NCI-H1694 treated with DMSO at 0.1 percent for 48 hours (cell line): ENCODE results near the gene GYS1.
A peak's percentile ranks its signal among the peaks of the same experiment; 100 is the strongest.

Source experiments
- DNase-seq: peaks from one replicate; lab custom pipeline; 2025; lab: John Stamatoyannopoulos, UW

GYS1 gene

DNA sequence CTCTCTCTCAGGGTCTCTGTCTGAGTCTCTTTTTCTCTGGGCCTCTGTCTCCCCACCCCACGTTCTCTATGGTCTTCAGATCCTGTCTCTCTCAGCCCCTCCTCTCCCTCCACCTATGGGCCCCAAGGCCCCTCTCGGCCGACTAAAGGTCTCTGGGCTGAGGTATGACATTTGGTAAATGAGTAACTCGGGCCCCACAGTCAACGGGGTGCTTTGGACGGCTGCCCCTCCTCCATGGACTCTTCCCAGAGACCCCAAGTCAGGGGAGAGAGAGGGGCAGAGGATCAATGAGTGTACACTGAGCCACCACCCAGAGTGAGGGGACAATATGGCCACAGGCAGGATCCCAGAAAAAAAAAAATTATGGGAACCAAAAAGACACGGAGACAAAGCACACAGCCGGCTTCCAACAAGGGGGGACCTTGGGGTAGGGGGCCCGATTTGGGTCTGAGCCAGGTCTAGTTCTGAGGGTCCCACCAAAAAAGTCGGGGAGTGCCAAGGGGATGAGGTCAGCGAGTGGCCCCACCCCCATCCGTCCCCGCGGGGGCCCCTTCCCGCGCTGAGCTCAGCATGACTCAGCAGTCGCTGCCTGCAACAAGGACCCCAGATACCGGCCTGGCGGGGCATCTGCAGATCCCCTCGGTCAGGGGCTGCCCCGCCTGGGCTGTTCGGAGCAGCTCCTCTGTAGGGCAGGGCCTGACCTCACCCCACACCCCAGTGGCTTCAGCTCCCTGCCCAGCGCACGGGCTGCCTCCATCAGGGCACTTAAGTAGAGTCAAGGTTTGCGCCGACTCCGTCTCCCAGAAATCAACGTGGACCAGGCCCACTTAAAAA lies 29.5 kb downstream of the GYS1 start:
- DNase-seq: no peak

DNA sequence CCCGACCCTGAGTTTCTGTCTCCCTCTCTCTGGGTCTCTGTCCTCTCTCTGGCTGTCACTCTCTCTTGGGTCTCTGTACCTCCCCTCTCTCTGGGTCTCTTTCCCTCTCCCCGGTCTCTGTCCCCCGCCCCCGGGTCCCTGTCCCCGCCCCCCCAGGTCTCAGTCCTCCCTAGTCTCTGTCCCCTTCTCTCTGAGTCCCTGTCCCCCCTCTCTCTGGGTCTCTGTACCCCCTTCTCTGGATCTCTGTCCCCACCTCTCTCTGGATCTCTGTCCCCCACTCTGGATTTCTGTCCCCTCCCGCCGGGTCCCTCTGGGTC lies 30.3 kb downstream of the GYS1 start:
- DNase-seq: no peak

DNA sequence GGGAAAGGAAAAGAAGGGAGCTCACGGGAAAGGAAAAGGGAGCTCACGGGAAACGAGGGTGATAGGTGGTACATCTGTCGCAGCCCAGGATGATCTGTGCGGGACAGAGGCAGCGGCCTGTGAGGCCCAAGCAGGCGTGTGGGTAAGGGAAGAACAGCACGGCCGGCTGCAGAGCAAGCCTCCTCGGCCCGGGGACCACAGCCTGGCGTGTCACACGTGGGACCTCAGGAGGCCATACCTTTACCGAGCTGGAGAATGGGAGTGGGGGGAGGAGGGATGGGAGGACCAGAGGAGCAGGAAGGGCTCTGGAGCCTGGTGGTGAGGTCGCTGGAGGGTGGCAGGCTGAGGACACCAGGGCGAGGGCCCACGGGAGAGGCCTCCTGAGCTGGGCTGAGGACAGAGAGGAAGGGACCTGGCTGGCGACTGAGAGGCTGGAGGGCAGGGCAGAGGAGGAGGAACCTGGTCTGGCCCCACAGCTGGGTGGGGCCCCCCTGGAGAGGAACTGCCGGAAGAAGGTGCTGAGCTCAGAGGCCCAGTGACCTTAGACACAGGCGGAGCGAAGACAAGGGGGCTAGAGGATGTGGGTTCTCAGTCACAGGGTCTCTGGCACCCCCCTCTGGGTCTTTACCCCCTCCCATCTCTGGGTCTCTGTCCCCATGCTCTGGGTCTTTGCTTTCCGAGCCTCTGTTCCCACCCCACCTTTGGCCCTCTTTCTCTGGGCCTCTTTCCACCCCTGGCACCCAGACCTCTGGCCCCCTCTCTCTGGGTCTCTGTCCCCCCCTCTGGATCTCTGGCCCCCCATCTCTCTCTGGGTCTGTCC lies 30.9 kb downstream of the GYS1 start:
- DNase-seq: no peak

DNA sequence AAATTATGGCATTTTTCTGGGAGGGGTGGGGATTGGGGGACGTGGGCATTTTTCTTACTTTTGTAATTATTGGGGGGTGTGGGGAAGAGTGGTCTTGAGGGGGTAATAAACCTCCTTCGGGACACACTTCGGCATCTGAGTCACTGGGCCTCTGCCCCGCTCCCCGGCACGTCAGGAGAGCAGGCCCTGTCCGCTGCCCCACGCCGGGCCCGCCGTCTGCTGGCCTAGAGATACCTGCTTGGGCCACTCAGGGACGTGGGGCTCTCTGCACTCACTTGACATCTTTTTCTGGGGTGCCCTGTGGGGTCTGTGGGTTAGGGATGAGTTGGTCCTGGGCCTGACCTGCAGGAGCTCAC lies 31.5 kb downstream of the GYS1 start:
- no peak for DNase-seq

DNA sequence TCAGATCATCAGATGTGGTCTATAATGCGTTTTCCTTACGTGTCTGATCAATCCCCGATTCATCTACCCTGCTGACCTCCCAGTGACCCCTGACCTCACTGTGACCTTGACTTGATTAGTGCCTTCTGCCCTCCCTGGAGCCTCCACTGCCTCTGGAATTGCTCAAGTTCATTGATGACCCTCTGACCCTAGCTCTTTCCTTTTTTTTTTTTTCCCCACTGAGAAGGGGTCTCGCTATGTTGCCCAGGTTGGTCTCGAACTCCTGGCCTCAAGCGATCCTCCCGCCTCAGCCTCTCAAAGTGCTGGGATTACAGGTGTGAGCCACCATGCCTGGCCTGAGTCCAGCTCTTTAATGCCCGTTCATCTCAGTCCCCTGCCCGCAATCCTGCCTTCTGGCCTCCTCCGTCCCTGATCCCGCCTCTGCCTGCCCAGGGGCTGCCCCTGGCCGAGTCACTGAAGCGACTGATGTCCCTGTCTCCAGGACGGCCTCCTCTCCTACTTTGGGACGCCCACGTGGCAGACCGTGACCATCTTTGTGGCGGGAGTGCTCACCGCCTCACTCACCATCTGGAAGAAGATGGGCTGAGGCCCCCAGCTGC lies 32.0 kb downstream of the GYS1 start:
- DNase-seq: no peak

DNA sequence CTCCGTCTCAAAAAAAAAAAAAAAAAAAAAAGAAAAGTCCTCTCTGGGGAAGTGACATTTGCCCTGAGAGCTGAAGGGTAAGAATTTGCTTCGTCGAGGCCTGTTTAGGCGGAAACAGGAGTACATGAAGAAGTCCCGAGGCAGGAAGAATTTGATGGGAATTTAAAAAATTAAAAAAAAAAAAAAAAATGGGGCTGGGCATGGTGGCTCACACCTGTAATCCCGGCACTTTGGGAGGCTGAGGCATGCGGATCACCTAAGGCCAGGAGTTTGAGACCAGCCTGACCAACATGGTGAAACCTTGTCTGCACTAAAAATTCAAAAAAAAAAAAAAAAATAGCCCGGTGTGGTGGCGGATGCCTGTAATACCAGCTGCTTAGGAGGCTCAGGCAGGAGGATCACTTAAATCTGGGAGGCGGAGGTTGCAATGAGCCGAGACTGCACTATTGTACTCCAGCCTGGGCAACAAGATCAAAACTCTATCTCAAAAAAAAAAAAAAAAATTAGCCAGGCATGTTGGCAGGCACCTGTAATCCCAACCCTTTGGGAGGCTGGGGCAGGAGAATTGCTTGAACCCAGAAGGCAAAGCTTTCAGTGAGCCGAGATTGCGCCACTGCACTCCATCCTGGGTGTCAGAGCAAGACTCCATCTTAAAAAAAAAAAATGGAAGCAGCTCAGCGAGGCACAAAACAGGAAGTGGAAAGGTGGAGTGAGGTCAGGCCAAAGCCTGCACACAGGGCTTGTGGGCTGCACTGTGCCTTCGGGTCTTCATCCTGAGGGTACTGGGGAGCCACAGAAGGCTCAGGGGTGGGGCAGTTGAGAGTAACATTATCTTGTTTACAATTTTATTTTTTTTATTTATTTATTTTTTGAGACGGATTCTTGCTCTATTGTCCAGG lies 33.5 kb downstream of the GYS1 start:
- no peak for DNase-seq

DNA sequence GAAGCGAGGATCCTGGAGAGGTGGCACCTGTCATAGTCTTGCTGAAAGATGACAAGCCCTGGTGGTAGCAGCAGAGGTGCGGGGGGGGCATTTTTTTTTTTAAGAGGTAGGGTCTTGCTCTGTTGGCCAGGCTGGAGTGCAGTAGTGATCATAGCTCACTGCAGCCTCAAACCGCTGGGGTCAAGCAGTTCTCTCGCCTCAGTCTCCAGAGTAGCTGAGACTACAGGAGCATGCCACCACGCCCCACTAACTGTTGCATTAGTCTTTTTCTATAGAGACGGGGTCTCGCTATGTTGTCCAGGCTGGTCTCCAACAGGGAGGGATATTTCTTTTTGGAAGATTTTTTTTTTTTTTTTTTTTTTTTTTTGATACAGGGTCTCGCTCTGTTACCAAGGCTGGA lies 35.1 kb downstream of the GYS1 start:
- DNase-seq: no peak

DNA sequence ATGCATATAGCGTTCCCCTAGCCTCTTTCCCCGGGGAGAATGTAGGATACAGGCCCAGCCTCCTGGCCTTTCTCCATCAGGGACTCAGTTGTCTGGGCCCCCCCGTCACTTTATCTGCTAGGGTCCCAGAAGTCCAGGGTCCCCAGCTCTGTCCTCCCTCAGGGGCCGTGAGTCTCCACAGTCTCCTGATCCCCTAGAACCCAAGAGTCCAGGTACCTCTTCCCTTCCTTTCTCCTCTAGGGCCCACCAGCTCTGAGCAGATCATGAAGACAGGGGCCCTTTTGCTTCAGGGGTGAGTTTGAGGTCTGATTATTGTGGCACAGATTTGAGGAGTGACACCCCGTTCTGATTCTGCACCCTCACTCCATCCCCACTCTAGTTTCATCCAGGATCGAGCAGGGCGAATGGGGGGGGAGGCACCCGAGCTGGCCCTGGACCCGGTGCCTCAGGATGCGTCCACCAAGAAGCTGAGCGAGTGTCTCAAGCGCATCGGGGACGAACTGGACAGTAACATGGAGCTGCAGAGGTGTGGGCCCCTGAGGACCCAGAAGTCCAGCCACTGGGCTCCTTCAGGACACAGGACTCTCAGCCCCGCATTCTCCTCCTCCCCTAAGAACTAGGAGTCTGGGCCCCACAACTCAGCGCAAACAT lies 37.7 kb downstream of the GYS1 start:
- no peak for DNase-seq

DNA sequence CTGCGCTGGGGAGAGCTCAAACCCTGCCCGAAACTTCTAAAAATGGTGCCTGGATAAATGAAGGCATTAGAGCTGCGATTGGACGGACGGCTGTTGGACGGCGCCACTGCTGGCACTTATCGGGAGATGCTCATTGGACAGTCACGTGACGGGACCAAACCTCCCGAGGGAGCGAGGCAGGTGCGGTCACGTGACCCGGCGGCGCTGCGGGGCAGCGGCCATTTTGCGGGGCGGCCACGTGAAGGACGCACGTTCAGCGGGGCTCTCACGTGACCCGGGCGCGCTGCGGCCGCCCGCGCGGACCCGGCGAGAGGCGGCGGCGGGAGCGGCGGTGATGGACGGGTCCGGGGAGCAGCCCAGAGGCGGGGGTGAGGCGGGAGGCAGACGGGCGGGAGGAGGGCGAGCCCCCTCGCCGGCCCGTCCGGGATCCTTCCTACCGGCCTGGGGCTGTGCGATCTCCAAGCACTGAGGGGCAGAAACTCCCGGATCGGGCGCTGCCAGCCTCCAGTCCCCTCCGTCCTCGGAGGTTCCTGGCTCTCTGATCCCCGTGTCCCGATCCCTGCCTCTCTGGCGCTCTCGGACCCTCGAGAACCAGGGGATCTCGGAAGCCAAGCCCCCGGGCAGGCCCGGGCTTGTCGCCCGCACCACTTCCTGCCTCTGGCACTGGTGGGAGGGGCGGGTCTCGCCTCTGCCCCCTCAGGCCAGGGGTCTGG lies 38.4 kb downstream of the GYS1 start, which contains the start of gene BAX:
BAX (plus strand) TSS at position 281 of the 713 bp plus-strand sequence; CDS start at position 335, 54 bp downstream.
- peak; percentile 92 for DNase-seq

DNA sequence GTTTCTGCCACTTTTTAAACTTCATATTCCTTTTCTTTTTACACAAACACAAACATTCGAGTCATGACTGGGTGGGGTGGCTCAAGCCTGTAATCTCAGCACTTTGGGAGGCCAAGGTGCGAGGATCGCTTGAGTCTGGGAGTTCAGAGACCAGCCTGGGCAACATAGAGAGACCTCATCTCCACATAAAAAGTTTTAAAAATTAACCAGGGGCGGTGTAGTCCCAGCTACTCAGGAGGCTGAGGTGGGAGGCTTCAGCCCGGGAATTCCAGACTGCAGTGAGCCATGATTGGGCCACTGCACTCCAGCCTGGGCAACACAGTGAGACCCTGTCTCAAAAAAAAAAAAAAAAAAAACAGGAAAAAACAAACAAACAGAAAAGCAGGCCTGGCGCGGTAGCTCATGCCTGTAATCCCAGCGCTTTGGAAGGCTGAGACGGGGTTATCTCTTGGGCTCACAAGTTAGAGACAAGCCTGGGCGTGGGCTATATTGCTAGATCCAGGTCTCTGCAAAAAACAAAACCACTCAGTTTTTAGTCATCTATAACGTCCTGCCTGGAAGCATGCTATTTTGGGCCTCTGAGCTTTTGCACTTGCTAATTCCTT lies 39.0 kb downstream of the GYS1 start:
- DNase-seq: no peak

DNA sequence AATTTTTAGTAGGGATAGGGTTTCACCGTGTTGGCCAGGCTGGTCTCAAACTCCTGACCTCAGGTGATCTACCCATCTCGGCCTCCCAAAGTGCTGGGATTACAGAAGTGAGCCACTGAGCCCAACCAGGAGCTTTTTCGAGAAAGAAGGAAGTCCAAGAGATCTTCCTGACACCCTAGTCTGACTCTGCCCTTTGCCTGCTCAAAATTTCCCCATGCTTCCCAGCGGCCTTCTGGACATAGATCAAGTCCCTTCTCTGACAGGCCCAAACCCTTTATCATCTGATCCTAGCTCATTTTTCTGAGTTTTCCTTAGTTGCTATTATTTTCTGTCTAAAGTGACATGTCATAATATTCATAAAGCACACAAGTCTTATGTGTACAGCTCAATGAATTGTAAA lies 40.0 kb downstream of the GYS1 start:
- no peak for DNase-seq

DNA sequence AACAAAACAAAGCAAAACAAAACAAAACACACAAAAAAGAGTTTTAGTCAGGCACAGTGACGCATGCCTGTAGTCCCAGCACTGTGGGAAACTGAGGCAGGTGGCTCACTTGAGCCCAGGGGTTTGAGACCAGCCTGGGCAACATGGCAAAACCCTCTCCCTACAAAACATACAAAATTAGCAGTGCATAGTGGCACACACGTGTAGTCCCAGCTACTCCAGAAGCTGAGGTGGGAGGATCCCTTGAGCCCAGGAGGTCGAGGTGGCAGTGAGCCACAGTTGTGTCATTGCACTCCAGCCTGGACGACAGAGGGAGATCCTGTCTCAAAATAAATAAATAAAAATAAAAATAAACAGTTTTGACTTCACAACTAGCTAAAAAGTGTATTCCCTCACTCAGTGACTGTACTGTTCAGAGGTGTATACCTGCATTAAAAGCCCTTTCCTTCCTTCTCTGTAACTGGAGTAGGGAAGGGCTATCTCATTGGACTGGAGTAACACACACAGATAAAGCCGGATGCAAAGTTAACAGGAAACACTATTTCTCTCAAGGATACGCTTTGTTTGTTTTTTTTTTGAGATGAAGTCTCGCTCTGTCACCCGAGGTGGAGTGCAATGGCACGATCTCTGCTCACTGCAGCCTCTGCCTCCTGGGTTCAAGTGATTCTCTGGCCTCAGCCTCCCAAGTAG lies 42.1 kb downstream of the GYS1 start:
- DNase-seq: no peak

DNA sequence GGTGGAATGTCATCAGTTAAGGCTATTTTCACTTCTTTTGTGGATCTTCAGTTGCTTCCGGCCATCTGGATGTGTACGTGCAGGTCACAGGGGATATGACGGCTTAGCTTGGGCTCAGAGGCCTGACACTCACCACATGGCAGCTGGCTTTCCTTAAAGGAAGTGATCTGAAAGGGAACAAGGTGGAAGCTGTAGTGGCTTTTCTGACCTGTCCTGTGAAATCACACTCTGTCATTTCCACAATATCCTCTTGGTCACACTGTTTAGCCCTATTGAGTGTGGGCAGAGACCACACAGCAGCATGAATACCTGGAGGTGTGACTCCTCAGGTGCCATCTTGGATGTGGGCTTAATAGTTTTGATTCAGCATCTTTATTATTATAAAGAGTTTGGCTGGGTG lies 43.0 kb downstream of the GYS1 start:
- no peak for DNase-seq

DNA sequence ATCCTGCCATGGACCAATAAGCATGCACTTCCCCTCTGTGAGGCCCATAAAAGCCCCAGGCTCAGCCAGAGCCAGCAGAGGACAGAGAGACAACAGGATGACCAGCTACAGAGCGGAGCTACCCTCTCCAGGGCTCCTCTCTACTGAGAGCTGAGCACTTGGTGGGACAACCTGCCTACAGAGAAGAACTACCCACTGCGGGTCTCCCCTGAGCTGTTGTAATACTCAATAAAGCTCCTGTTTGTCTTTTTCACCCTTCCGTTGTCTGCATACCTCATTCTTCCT lies 45.9 kb downstream of the GYS1 start:
- no peak for DNase-seq

DNA sequence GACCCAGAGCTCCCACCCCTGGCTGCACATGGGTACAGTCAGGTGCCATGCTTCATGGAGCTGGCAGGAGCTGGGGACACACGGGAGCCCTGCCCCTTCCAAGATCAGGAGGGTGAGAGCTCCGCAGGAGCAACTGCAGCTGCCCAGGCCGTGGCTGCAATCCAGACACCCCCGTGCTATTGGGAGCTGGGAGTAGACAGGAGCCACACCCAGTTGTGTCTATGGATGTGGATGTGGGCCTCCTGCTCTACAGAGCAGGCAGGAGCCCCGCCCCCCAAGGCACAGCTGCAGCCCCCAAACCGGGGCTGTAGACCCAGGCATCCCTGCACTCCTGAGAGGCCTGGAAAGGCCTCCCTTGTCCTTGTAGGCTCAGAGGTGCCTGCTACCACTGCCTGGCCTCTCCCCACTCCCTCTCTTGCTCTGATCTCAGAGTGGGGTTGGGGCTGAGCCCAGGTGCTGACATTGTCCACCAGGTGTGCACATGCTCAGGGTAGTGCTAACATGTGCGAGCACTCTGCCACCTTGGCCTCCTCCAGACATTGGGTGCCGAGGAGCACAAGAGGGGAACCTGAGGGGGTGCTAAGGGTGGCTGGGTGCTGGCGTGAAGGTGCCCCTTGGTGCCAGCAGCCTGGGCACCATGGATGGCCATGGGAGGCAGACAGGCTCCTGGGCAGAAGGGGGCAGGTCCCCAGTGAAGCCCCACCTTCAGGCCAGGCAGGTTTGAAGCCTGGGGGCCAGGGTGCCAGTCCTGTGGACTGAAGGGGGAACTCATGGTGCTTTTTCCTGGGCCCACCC lies 46.4 kb downstream of the GYS1 start:
- DNase-seq: no peak

DNA sequence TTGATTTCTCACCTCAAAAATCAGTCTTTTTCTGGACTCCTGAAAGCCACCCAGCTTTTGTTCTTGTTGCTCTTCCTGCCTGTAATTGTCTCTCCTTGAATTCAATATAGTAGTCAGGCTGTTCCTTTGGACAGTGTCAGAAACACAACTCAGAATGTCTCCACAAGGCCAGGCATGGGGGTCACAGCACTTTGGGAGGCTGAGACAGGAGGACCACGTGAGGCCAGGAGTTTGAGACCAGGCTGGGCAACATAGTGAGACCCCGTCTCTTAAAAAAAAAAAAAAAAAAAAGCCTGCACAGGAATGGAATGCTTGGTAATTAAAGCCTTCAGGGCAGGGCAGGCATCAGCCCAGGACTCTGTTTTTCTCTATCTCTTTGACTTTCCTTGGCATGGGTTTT lies 47.3 kb downstream of the GYS1 start:
- DNase-seq: no peak

DNA sequence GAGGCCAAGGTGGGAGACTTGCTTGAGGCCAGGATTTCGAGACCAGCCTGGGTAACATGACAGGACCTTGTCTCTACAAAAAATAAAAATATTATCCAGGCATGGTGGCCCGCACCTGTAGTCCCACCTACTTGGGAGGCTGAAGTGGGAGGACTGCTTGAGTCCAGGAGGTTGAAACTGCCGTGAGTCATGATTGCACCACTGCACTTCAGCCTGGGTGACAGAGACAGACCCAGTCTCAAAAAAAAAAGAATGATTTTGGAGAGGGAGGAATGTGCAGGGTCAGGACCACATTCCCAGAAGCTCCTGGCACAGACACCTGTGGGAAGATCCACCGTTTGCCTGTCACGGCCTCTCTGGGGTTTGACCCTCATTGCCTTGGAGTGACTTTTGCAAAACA lies 47.7 kb downstream of the GYS1 start:
- DNase-seq: no peak

DNA sequence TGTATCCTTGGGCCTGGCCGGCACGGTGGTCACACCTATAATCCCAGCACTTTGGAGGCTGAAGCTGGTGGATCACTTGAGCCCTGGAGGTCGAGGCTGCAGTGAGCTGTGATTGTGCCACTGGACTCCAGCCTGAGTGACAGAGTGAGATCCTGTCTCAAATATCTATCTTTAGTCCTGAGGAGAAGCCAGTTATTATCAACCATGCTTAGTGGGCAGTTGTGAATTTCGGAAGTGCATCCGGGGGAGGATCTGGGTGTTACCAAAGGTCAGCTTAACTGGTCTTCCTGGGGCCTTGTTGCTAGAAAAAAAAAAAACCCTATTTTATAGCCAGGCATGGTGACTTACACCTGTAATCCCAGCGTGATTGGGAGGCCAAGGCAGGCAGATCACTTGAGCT lies 50.0 kb downstream of the GYS1 start:
- DNase-seq: no peak

DNA sequence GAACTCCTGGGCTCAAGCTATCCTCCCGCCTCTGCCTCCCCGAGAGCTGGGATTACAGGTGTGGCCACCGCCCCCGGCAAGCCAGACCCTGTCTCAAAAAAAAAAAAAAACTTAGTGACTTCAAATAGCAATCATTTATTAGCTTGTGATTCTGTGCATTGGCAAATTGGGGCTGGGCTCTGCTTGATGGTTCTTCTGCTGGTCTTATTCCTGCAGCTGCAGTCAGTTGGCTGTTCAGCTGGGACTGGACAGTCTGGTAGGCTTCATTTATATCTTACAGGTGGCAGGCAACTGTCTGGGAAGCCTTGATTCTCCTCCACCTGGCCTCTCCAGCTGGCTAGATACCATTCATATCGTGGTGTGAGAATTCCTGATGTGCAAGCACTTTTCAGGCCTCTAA lies 52.2 kb downstream of the GYS1 start:
- DNase-seq: no peak
